GM08714 (cell line): ENCODE results near the gene LCA5L.
A peak's percentile ranks its signal among the peaks of the same experiment; 100 is the strongest.

Experiments used
- H3K4me3 ChIP-seq: fragments of 200-500 bp; sonication (Bioruptor generic); 2 replicates; pipeline ENCODE4 v1.5.1; 2014; ENCODE audit warnings: mild to moderate bottlenecking, low read length, inconsistent platforms
- ZNF274 ChIP-seq: IDR thresholded peaks from 2 replicates; pipeline ENCODE4 v1.6.1; 2012; ENCODE audit warnings: mild to moderate bottlenecking, low read depth, low read length

The LCA5L gene

GRCh38 chr21:39445321-39446269, at the start of gene LCA5L:
TSS of gene LCA5L (minus strand) at chr21:39445778. CDS start at chr21:39428493, 17,285 bp downstream.
- no peak for TF ChIP-seq ZNF274
- H3K4me3 ChIP-seq = peak within 1 kb of the TSS; percentile 79

- no peak for TF ChIP-seq ZNF274
- H3K4me3 ChIP-seq = no peak overlapping the region
These were observed 43.9 kb upstream of the LCA5L start for GRCh38 chr21:39489380-39489924.

- TF ChIP-seq ZNF274 = no peak
- H3K4me3 ChIP-seq = no peak overlapping the region
These were observed 39.2 kb upstream of the LCA5L start for GRCh38 chr21:39484711-39485276.

- no peak for TF ChIP-seq ZNF274
- no peak overlapping the region for H3K4me3 ChIP-seq
These were observed 38.3 kb upstream of the LCA5L start for GRCh38 chr21:39483917-39484316.

- no peak overlapping the region for H3K4me3 ChIP-seq
- no peak for TF ChIP-seq ZNF274
These were observed 36.3 kb upstream of the LCA5L start for GRCh38 chr21:39481886-39482285.

- TF ChIP-seq ZNF274 = no peak
- H3K4me3 ChIP-seq = no peak overlapping the region
These were observed 34.7 kb upstream of the LCA5L start for GRCh38 chr21:39480271-39480670.

- no peak overlapping the region for H3K4me3 ChIP-seq
- no peak for TF ChIP-seq ZNF274
These were observed 34.2 kb upstream of the LCA5L start for GRCh38 chr21:39479814-39480182.

GRCh38 chr21:39479164-39479813, 33.7 kb upstream of the LCA5L start:
- H3K4me3 ChIP-seq = no peak overlapping the region
- no peak for TF ChIP-seq ZNF274

- no peak for TF ChIP-seq ZNF274
- no peak overlapping the region for H3K4me3 ChIP-seq
These were observed 29.0 kb upstream of the LCA5L start for GRCh38 chr21:39474611-39475010.

GRCh38 chr21:39472786-39473185, 27.2 kb upstream of the LCA5L start:
- no peak overlapping the region for H3K4me3 ChIP-seq
- no peak for TF ChIP-seq ZNF274

- no peak overlapping the region for H3K4me3 ChIP-seq
- TF ChIP-seq ZNF274 = no peak
These were observed 26.0 kb upstream of the LCA5L start for GRCh38 chr21:39471598-39471997.

GRCh38 chr21:39468559-39468958, 23.0 kb upstream of the LCA5L start:
- H3K4me3 ChIP-seq = no peak overlapping the region
- no peak for TF ChIP-seq ZNF274

GRCh38 chr21:39467746-39468145, 22.2 kb upstream of the LCA5L start:
- no peak overlapping the region for H3K4me3 ChIP-seq
- no peak for TF ChIP-seq ZNF274

GRCh38 chr21:39466584-39466983, 21.0 kb upstream of the LCA5L start:
- no peak for TF ChIP-seq ZNF274
- no peak overlapping the region for H3K4me3 ChIP-seq
